NCI-H510A (cell line): Measurements from ENCODE around the gene CCDC81.
"Not testable (repeated sequence)": the region's sequence is repeated elsewhere in the genome, so short reads cannot be mapped to it uniquely, and the experiment has no call there.

Source experiments
- DNase-seq: peaks from one replicate; lab custom pipeline; 2025; lab: John Stamatoyannopoulos, UW

CCDC81 gene

GRCh38 chr11:86374586-86374985 lies at the start of gene CCDC81:
TSS of gene CCDC81 (plus strand) at chr11:86374887. CDS start at chr11:86375164, 277 bp downstream.
- no peak for DNase-seq

- no peak for DNase-seq
Measured at GRCh38 chr11:86335131-86335767, 39.4 kb upstream of the CCDC81 start.

- DNase-seq, result no peak
Measured at GRCh38 chr11:86337227-86337626, 37.5 kb upstream of the CCDC81 start.

GRCh38 chr11:86341382-86341781 lies 33.3 kb upstream of the CCDC81 start:
- DNase-seq, result no peak

- DNase-seq, result no peak
Measured at GRCh38 chr11:86346513-86346912, 28.2 kb upstream of the CCDC81 start.

- DNase-seq, result no peak
Measured at GRCh38 chr11:86355256-86355655, 19.4 kb upstream of the CCDC81 start.

- DNase-seq, result not testable (repeated sequence)
Measured at GRCh38 chr11:86357412-86357811, 17.3 kb upstream of the CCDC81 start.

- no peak for DNase-seq
Measured at GRCh38 chr11:86358720-86359119, 16.0 kb upstream of the CCDC81 start.

GRCh38 chr11:86360775-86361395 lies 13.8 kb upstream of the CCDC81 start:
- no peak for DNase-seq

GRCh38 chr11:86363424-86363823 lies 11.3 kb upstream of the CCDC81 start:
- no peak for DNase-seq

- DNase-seq, result no peak
Measured at GRCh38 chr11:86365546-86365945, 9.1 kb upstream of the CCDC81 start.

- DNase-seq, result no peak
Measured at GRCh38 chr11:86369668-86370067, 5.0 kb upstream of the CCDC81 start.

GRCh38 chr11:86370171-86370570 lies 4.5 kb upstream of the CCDC81 start:
- no peak for DNase-seq

GRCh38 chr11:86370922-86371594 lies 3.6 kb upstream of the CCDC81 start:
- DNase-seq, result no peak

- DNase-seq, result no peak
Measured at GRCh38 chr11:86372041-86372440, 2.6 kb upstream of the CCDC81 start.

GRCh38 chr11:86372586-86372985 lies 2.1 kb upstream of the CCDC81 start:
- DNase-seq, result no peak

GRCh38 chr11:86374069-86374468 lies 618 bp upstream of the CCDC81 start:
- no peak for DNase-seq

- DNase-seq, result no peak
Measured at GRCh38 chr11:86377972-86378371, 3.3 kb downstream of the CCDC81 start.

GRCh38 chr11:86380295-86381059 lies 5.8 kb downstream of the CCDC81 start:
- no peak for DNase-seq

- no peak for DNase-seq
Measured at GRCh38 chr11:86383041-86383955, 8.6 kb downstream of the CCDC81 start.

- DNase-seq, result no peak
Measured at GRCh38 chr11:86386283-86386682, 11.6 kb downstream of the CCDC81 start.

GRCh38 chr11:86386746-86387145 lies 12.1 kb downstream of the CCDC81 start:
- no peak for DNase-seq
